CD4-positive, alpha-beta T cell treated with Interleukin-17A for 1 hour (primary cell): ENCODE results near the gene DCAF15.

Experiments used
- DNase-seq: peaks from one replicate; pipeline ENCODE4 v3.0.0-alpha.2; 2020

DCAF15 gene

GRCh38 chr19:13931391-13932148 is 20.7 kb upstream of the DCAF15 start:
- DNase-seq = no peak

GRCh38 chr19:13932149-13932637 is 20.1 kb upstream of the DCAF15 start:
- no peak for DNase-seq

GRCh38 chr19:13932911-13933393 is 19.4 kb upstream of the DCAF15 start:
- DNase-seq = no peak

GRCh38 chr19:13934785-13935109 is 17.6 kb upstream of the DCAF15 start:
- no peak for DNase-seq

- DNase-seq = no peak
Observed at GRCh38 chr19:13935765-13936510, 16.4 kb upstream of the DCAF15 start.

- DNase-seq = no peak
Observed at GRCh38 chr19:13937479-13938300, 14.6 kb upstream of the DCAF15 start.

GRCh38 chr19:13938301-13939064 is 13.8 kb upstream of the DCAF15 start, which contains the start of gene PODNL1:
PODNL1 (minus strand) TSS chr19:13938417; CDS start chr19:13938181, 236 bp downstream.
- no peak for DNase-seq

GRCh38 chr19:13942023-13942684 is 10.2 kb upstream of the DCAF15 start:
- no peak for DNase-seq

GRCh38 chr19:13946414-13946813 is 5.9 kb upstream of the DCAF15 start:
- DNase-seq = no peak

- no peak for DNase-seq
Observed at GRCh38 chr19:13951043-13951442, 1.3 kb upstream of the DCAF15 start.

GRCh38 chr19:13951799-13952153 is 533 bp upstream of the DCAF15 start:
- no peak for DNase-seq

GRCh38 chr19:13952931-13953531 is 722 bp downstream of the DCAF15 start:
- DNase-seq = peak; percentile 16

- DNase-seq = no peak
Observed at GRCh38 chr19:13954185-13954584, 1.9 kb downstream of the DCAF15 start.

- no peak for DNase-seq
Observed at GRCh38 chr19:13955662-13956364, 3.5 kb downstream of the DCAF15 start.

- no peak for DNase-seq
Observed at GRCh38 chr19:13956365-13956744, 4.0 kb downstream of the DCAF15 start.

GRCh38 chr19:13957051-13957450 is 4.7 kb downstream of the DCAF15 start:
- no peak for DNase-seq

GRCh38 chr19:13958043-13958442 is 5.7 kb downstream of the DCAF15 start:
- no peak for DNase-seq

- DNase-seq = no peak
Observed at GRCh38 chr19:13959141-13959961, 7.0 kb downstream of the DCAF15 start.

- peak; percentile 36 for DNase-seq
Observed at GRCh38 chr19:13959962-13960862, 7.9 kb downstream of the DCAF15 start.
